Measurements from ENCODE around the gene HLCS. TPM values are rescaled to one million over a fixed set of nuclear protein-coding genes. Genes with fewer than 3 reads are reported as not detected.

Gene HLCS
- polyA plus RNA-seq, 4 donors: 16.5 to 18.5 (median 17.6) TPM

DNA sequence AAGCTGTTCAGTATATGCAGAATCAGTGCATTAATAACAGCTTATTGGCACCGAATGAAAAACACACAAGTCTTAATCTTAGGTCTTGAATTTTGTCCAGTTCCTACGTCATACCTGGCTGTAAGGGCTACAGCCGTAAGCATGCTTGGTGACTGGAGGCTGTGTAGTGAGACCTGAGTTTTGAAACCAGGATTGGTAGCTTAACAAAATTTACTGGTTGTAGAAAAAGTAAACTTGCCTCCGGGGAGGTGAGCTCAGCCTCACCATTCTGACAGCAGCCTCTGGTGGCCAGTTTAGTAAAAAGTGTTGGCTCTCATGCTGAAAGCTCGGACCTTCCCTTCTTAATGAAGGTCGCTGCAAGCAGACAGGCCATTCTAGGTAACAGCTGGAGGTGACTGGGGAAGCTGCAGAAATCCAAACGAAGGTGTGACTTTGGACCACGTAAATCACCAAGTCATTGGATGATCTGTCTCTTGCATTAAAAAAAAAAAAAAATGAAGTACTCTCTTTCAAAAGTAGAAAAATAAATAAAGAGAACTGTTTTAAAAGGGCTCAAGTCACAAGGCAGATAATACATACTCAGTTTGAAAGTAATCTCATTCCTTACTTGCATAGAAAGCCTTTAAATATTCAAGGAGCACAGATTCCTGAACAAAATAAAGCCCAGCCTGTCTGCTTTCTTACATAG is 48.9 kb downstream of the HLCS start:
- DNase-seq (ENCODE audit: low read depth in 4 of 4, low spot score in 3 of 4): peak in 2 of 4 donors; percentile 33 to 36

DNA sequence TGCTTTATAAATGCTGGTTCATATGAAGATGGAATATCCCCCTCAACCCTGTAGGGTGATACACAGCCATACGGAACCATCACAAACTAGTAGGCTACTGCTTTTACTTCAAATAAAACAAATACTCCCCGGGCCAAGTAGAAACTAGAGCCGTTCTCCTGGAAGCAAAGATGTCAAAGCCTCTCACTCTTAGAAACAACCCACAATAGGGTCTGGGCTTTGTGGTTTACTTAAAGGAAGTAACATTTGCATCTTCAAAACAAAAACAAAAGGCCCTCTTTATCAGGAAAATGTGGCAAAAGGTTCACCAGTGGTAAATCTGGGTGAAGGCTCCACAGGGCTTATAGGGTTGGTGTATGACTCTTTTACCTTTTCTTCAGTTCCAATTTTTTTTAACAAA is 49.8 kb downstream of the HLCS start:
- DNase-seq (ENCODE audit: low read depth in 4 of 4, low spot score in 3 of 4): no peak

DNA sequence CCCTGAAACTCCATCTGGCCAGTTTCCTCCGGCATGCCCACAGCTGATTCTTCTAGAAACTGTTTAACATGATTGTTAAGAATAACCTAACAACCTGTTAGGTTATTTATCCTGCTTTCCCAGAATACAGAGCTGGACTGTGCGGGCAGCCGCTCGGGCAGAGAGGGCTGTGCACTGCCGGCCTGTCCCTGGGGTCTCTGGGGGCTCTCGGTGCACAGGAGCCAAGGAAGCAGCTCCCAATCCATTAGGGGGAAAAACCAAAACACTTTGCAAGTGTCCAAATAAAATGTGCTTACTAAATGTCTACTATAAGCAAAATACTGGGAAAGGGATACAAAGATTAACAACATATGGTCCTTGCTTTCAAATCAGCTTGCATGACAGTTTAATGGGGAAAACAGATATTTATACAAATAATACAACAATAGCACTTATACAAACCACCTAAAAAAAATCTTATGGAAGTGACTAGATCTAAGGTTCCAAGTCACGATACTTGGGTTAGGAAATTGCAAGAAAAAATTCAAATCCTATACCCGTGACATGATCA is 50.7 kb downstream of the HLCS start:
- no peak for DNase-seq (ENCODE audit: low read depth in 4 of 4, low spot score in 3 of 4)

DNA sequence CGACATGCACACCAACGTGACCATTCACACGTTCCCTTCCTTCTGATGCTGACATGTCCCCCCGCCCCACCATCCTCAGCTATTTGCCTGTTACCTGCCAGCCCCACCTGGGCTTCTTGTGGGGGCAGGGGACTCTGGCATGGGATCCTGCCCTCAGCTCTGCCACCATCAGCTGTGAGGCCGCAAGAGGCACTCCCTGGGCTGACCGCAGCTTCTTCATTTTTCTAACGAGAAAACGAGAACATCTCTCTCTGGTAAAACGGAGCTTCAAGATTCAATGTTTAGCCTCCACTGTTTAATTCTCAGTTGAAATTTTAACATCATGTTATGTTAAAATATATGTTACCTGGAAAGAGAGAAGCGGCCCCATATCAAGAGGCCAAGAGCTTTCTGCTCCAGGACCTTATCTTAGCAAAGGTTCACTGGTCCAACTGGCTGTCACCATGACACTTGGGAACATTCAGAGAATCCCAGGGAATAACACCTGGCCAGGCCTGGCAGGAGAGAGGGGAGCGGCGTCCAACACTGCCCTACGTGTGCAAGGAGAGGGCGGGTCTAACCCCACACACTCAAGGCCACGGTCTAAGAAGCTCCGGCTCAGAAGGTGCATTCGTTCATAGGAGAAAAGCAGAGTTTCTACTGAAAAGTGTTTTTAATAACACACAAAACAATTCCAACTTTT is 51.3 kb downstream of the HLCS start:
- no peak for DNase-seq (ENCODE audit: low read depth in 4 of 4, low spot score in 3 of 4)

DNA sequence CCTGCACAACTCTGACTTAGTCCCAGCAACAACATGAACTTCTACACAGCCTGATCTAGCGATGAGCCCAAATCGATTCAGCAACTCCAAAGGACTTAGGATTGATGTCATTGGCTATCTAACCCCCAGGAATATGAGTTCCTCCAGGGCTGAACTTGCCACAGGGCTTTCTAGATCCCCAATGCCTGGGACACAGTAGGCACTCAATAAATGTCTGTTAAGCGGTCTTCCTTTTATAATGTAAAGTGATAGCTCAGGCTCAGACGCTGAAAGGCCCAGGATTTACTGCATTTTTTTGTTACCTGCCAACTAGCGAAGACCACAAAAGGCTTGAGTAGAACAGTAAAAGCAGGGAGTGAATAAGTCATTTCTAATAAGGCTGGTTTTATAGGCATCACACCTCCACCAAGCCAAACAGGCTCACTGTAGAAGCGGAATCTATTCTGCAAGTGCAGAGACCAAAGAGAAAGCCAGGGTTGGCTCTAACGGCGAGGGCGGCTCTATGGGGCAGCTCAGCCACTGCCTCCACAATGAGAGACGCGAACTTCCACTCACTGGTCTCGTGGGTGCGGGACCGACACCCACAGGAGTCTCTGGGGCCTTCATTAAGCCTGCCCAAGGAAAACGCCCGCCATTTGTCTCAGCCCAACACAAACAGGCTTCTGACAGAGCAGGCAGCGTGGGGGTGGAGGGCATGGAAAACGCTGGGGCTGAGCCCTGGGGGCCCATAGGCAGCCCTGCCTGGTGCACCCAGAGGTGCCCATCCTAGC is 52.0 kb downstream of the HLCS start:
- DNase-seq (ENCODE audit: low read depth in 4 of 4, low spot score in 3 of 4): no peak

- no peak for DNase-seq (ENCODE audit: low read depth in 4 of 4, low spot score in 3 of 4)
These were observed 53.0 kb downstream of the HLCS start for GRCh38 chr21:36913247-36914169.

DNA sequence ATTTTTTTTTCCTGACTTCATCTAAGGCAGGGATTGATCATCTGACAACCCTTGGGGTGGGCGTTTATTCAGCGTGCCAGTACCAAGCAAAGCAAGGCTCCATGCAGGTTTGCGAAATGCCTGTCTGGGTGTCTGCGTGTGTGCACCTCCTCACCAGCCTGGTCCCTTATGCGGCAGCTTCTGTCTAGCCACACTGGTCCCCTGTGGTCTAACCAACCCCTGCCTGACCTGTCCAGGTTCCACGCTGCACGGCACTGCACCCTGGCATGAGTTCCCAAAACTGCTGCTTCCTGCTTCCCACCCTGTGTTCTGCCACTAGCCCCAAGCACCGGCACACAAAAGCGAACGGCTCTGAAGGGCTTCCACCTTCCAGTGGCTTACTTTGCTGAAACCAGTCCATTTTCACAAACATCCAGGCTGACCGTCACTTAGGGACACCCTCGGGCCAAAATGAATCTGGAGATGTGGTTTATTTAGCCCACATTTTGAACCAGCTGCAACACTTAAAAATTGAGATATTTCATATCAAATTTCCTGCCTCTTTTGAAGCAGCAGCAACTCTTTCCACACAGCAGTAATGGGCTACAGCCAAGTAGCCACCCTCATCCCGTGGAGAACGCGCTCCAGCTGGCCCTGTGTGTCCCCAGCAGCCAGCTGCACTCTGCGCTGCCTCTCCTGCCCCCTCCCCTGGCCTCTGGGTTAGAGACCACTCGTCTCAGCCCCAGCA is 55.7 kb downstream of the HLCS start:
- DNase-seq (ENCODE audit: low read depth in 4 of 4, low spot score in 3 of 4): no peak

DNA sequence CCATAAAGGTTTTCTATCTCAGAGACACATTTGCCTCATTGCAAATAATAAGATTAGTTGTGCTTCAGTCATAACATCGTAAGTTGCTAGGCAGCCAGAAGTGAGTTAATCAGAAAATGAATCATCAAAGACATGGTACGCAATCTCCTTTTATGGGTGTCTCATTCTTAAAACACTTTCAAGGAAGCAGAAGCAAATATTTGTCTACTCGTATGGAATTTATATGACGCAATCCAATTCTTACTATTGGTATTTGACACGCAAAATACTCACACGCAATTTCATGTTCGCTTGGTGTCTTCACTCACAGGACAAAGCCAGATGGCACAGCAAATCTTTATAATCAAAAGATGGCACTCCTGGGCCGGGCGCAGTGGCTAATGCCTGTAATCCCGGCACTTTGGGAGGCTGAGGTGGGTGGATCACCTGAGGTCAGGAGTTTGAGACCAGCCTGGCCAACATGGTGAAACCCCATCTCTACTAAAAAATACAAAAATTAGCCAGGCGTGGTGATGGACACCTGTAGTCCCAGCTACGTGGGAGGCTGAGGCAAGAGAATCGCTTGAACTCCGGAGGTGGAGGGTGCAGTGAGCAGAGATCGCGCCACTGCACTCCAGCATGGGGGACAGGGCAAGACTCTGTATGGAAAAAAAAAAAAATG is 56.4 kb downstream of the HLCS start:
- no peak for DNase-seq (ENCODE audit: low read depth in 4 of 4, low spot score in 3 of 4)

DNA sequence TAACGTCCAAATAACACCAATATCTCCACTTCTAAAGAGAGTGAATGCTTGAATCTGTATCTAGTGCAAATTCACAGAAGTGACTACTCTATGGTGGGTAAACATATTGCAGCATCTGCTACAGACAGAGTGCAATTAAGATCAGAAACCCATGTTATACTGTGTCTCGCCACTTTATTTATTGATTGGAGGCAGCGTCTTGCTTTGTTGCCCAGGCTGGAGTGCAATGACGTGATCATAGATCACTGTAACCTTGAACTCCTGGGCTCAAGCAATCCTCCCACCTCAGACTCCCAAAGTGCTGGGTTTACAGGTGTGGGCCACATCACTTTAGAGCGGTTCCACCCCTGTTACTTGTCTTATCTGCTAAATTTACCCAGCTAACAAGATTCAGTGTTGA is 57.0 kb downstream of the HLCS start:
- DNase-seq (ENCODE audit: low read depth in 4 of 4, low spot score in 3 of 4): no peak

DNA sequence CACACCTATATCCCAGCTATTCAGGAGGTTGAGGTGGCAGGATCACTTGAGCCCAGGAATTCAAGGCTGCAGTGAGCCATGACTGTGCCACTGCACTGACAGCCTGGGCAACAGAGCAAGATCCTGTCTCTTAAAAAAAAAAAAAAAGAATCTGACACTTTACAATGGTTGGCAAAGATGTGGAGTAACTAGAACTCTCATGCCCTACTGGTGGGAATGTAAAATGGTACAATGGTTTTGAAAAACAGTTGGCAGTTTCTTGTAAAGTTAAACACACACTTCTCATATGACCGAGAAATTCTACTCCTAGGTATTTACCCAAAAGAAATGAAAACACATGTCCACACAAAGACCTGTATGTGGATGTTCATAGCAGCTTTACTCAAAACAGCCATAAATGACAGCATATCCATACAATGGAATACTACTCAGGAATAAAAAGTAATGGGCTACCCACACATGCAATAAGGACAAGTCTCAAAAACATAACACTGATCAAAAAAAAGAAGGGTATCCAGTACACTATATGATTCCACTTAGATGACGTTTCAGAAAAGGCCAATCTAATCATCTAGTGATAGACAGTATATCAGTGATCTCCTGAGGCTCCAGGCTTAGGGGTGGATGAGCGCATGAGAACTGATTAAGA is 58.1 kb downstream of the HLCS start:
- no peak for DNase-seq (ENCODE audit: low read depth in 4 of 4, low spot score in 3 of 4)

GRCh38 chr21:36904093-36904666 is 62.3 kb downstream of the HLCS start:
- no peak for DNase-seq (ENCODE audit: low read depth in 4 of 4, low spot score in 3 of 4)

DNA sequence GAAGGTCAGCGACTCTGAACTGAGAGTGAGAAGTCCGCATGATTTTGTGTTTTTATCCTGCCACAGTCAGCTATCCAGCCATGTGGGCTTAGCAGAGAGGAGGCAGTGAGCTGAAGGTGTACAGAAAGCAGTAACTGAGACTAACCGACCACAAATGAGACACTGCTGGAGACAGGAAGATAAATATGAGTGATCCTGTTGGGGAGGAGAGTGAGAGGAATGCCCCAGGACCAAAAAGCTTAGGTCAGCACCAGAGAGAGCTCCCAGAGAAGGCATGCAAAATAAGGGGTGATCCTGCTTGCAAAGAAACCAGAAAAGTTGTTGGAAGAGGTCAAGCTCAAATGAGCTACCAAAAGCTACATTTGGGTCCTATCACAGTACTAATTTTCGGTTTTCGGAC is 63.7 kb downstream of the HLCS start:
- DNase-seq (ENCODE audit: low read depth in 4 of 4, low spot score in 3 of 4): no peak

DNA sequence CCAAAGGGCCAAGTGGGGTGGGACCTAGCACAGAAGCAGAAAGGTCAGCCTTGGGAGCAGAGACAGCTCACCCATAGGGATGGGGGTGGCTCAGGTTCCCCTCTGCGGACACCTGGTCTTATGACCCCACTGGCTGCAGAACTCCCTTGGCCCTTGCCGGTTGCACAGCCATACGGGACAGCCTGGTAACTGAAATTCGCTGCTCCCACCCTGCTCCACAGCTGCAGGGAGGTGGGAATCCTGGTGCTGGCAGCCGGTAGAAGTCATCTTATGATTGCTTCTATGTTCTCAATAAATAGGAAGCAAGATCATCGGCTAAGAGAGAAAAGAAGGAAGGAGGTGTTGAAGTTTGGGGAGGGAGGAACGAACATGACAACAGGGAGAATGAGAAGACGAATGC is 64.1 kb downstream of the HLCS start:
- DNase-seq (ENCODE audit: low read depth in 4 of 4, low spot score in 3 of 4): no peak

DNA sequence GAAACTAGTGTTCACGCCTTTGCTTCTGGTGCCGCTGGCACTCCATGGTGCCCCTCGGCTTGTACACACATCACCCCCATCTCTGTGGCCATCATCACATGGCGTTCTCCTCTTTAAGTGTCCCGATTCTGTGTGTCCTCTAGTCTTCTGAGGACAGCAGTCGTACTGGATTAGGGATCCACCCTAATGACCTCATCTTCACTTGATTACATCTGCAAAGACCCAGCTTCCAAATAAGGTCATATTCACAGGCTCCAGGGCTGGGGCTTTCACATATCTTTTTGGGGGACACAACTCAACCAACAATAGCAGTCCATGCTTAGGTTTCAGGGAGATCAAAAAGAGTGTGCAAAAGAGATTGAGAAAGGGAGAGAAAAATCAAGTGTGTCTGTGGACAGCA is 64.9 kb downstream of the HLCS start:
- no peak for DNase-seq (ENCODE audit: low read depth in 4 of 4, low spot score in 3 of 4)

GRCh38 chr21:36893581-36893980 is 72.9 kb downstream of the HLCS start:
- DNase-seq (ENCODE audit: low read depth in 4 of 4, low spot score in 3 of 4): no peak

- DNase-seq (ENCODE audit: low read depth in 4 of 4, low spot score in 3 of 4): no peak
These were observed 74.3 kb downstream of the HLCS start for GRCh38 chr21:36892201-36892600.

- DNase-seq (ENCODE audit: low read depth in 4 of 4, low spot score in 3 of 4): no peak
These were observed 74.8 kb downstream of the HLCS start for GRCh38 chr21:36891692-36892091.

DNA sequence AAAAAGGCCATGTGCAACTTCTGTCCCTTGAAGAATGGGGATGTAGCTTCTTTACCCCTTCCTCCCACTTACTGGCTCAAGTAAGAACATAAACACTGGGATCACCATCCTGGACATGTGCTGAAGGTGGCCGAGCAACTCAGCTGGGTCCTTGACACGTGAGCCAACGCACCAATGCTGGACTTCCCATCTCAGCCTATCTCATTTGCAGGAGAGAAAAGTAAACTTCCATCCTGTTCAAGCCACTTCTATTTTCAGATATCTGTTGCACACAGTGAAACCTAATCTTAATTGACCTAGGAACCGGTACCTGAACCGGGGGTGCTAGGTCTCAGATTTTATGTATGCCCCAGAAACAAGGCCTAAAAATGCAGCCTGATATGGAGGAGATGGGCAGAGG is 75.3 kb downstream of the HLCS start:
- no peak for DNase-seq (ENCODE audit: low read depth in 4 of 4, low spot score in 3 of 4)

Measured in right renal pelvis (tissue), 4 donors.